NT2/D1 (cell line): ENCODE data around the gene CDADC1.

Experiments used
- SUZ12 ChIP-seq: IDR thresholded peaks from 2 replicates; pipeline ENCODE4 v1.6.1; 2011; ENCODE audit not compliant: insufficient read length, insufficient read depth; ENCODE audit errors: extremely low read depth
- YY1 ChIP-seq: IDR thresholded peaks from 2 replicates; pipeline ENCODE4 v1.6.1; 2011; ENCODE audit not compliant: insufficient read length, insufficient read depth
- ZNF274 ChIP-seq: IDR thresholded peaks from 2 replicates; pipeline ENCODE4 v1.6.1; 2011; ENCODE audit warnings: mild to moderate bottlenecking, low read depth, low read length

- TF ChIP-seq ZNF274: no peak
- TF ChIP-seq YY1: no peak
- TF ChIP-seq SUZ12: no peak
These were observed 55.1 kb downstream of the CDADC1 start for GRCh38 chr13:49302817-49303216.
